HG03060 (cell line): ENCODE measurements around the gene FBXO47.

Experiments
- ATAC-seq: cut with Tn5 transposase; IDR thresholded peaks from one replicate; pipeline ENCODE4 v1.9.1; 2021; ENCODE audit warnings: low read depth, moderate number of reproducible peaks; ENCODE audit not compliant: unreplicated experiment

FBXO47 gene

GRCh38 chr17:38888842-38889241 lies 78.4 kb downstream of the FBXO47 start:
- no peak for ATAC-seq

- ATAC-seq: no peak
Measured at GRCh38 chr17:38886643-38887010, 80.6 kb downstream of the FBXO47 start.
